ENCODE results near the gene ATP8A1.
"Not testable (repeated sequence)": the region's sequence is repeated elsewhere in the genome, so short reads cannot be mapped to it uniquely, and the experiment has no call there.

ATP8A1 gene

DNA sequence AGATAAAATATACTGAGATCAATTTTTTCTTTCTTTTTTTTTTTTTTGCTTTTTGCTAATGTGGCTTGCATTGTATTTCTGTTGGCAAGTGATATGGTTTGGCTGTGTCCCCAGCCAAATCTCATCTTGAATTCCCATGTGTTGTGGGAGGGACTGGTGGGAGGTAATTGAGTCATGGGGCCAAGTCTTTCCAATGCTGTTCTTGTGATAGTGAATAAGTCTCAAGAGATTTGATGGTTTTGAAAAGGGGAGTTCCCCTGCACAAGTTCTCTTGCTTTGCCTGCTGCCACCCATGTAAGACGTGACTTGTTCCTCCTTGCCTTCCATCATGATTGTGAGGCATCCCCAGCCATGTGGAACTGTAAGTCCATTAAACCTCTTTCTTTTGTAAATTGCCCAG is 195.7 kb downstream of the ATP8A1 start:
- not testable (repeated sequence) for H3K9ac ChIP-seq (ENCODE audit: low read length); H3K27ac ChIP-seq (ENCODE audit: low read depth, low read length); H3K4me1 ChIP-seq (ENCODE audit: control insufficient read depth, insufficient read depth, low read length); H3K36me3 ChIP-seq (ENCODE audit: control insufficient read depth, insufficient read depth, low read length); H3K27me3 ChIP-seq (ENCODE audit: control insufficient read depth, insufficient read depth, low read length); H3K4me3 ChIP-seq (ENCODE audit: low read length)

DNA sequence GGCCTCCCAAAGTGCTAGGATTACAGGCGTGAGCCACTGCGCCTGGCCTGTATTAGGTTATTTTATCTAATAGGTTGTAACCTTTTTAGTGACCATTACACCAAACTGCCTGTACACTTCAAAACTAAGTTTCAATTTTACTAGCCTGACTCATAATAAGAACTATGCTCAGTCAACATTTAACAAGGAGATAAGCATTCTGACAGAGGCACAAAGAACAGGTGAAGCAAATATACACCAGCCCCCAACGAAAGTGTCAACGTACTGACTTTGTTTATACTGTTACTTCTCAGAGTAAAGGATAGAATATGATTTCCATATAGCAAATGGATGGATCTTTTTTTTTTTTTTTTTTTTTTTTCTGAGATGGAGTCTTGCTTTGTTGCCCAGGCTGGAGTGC is 196.9 kb downstream of the ATP8A1 start:
- Histone ChIP-seq H3K27ac (ENCODE audit: low read depth, low read length) (no peak overlapping the region), H3K36me3 (ENCODE audit: control insufficient read depth, insufficient read depth, low read length) (no peaks in the 10 kb centered on the region), H3K27me3 (ENCODE audit: control insufficient read depth, insufficient read depth, low read length) (no peaks in the 10 kb centered on the region)

DNA sequence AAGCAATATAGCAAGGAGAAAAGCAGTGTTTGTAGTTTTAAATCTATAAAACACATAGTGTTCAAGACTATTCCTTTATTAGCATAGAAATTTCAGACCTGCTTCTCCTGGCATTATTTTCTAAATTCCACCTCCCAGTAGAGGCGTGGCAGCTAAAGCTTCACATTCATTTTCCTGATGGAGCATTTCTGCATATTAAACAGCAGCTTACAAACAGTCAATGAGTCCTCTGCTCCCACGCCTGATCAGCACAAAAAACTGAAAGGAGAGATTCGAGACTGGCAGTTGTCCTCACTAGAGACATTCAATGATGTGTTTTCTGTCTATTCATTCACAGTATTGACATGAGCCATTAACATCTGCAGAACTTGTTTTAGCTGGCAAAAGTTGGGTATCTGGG is 198.2 kb downstream of the ATP8A1 start:
- H3K9ac ChIP-seq (ENCODE audit: low read length) = no peak overlapping the region
- H3K27ac ChIP-seq (ENCODE audit: low read depth, low read length) = no peak overlapping the region
- H3K27me3 ChIP-seq (ENCODE audit: control insufficient read depth, insufficient read depth, low read length) = no peaks in the 10 kb centered on the region
- H3K4me1 ChIP-seq (ENCODE audit: control insufficient read depth, insufficient read depth, low read length) = no peaks in the 10 kb centered on the region
- H3K4me3 ChIP-seq (ENCODE audit: low read length) = no peak overlapping the region
- no peaks in the 10 kb centered on the region for H3K36me3 ChIP-seq (ENCODE audit: control insufficient read depth, insufficient read depth, low read length)

More for the DNA sequence above, 196.9 kb downstream of the ATP8A1 start:
- Histone ChIP-seq H3K4me1 (ENCODE audit: control insufficient read depth, insufficient read depth, low read length) (no peaks in the 10 kb centered on the region), H3K4me3 (ENCODE audit: low read length) (no peak overlapping the region), H3K9ac (ENCODE audit: low read length) (no peak overlapping the region)

DNA sequence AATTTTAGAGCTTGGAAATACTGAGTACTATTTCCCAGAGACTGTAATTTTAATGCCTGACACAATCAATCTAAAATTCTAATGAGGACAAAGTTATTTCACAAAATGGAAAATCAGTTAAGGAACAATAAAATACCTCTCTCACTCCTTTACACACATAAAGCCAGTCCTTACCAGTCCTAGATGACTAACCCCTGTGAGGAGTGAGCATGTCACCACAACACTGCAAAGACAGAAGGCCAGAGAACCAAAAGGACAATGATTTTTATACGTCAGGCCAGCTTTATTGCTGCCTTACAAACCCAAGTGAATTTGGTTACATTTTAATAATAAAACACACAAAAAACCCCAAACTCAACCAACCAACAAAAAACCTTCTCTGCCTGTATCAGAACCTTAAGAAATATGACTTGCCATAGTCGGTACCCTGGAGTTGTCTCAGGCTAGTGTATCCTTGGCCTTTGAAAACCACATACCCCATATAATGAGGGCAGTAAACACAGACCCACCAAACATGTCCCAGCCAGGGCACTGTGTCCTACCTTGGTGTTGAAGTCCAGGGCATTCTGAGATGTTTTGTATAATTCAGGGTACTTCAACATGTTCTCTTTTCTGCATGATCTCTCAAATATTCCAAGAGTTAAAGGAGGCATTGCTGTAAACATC is 202.0 kb downstream of the ATP8A1 start:
- Histone ChIP-seq H3K27ac (ENCODE audit: low read depth, low read length) (no peak overlapping the region), H3K27me3 (ENCODE audit: control insufficient read depth, insufficient read depth, low read length) (no peaks in the 10 kb centered on the region), H3K36me3 (ENCODE audit: control insufficient read depth, insufficient read depth, low read length) (no peaks in the 10 kb centered on the region), H3K4me1 (ENCODE audit: control insufficient read depth, insufficient read depth, low read length) (no peaks in the 10 kb centered on the region), H3K4me3 (ENCODE audit: low read length) (no peak overlapping the region), H3K9ac (ENCODE audit: low read length) (no peak overlapping the region)

DNA sequence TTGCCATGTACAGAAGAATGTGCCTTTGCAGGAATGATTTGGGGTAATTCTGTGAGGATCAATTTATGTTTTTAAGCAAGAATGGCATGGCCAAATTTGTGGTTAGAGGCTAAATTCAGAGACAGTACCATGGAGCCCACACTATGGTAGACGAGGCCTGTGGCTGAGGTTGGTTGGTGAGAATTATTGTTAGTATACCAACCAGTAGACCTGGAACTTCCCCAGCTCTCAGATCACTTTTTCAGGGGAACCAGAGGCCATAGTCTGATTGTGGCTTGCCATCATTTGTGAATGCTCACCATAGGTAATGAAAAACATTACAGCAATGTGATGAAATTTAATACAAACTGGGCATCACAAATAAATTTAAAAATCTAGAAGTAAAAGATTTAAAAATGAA is 203.3 kb downstream of the ATP8A1 start:
- Histone ChIP-seq H3K36me3 (ENCODE audit: control insufficient read depth, insufficient read depth, low read length) (no peaks in the 10 kb centered on the region), H3K9ac (ENCODE audit: low read length) (no peak overlapping the region), H3K27ac (ENCODE audit: low read depth, low read length) (no peak overlapping the region), H3K4me3 (ENCODE audit: low read length) (no peak overlapping the region), H3K4me1 (ENCODE audit: control insufficient read depth, insufficient read depth, low read length) (no peaks in the 10 kb centered on the region), H3K27me3 (ENCODE audit: control insufficient read depth, insufficient read depth, low read length) (no peaks in the 10 kb centered on the region)

DNA sequence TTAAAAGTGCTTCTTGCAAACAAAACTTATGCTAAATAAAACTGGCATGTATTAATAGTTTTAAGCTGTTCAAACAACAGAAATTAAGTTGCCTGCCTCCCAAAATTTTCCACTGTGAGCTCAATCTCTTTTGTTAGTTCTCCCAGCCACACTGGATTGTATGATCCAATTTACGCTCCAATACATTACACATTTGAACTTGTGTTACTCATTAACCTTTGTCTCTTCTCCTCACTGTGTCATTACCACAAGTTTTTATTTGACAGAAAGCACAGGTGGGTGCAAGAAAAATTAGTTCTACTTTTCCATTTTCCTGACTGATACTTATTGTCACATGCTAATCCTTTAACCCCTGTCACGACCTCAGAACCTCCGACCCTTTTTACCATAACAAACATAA is 204.1 kb downstream of the ATP8A1 start:
- Histone ChIP-seq H3K4me1 (ENCODE audit: control insufficient read depth, insufficient read depth, low read length) (no peaks in the 10 kb centered on the region), H3K4me3 (ENCODE audit: low read length) (no peak overlapping the region), H3K36me3 (ENCODE audit: control insufficient read depth, insufficient read depth, low read length) (no peaks in the 10 kb centered on the region), H3K27ac (ENCODE audit: low read depth, low read length) (no peak overlapping the region), H3K27me3 (ENCODE audit: control insufficient read depth, insufficient read depth, low read length) (no peaks in the 10 kb centered on the region), H3K9ac (ENCODE audit: low read length) (no peak overlapping the region)

DNA sequence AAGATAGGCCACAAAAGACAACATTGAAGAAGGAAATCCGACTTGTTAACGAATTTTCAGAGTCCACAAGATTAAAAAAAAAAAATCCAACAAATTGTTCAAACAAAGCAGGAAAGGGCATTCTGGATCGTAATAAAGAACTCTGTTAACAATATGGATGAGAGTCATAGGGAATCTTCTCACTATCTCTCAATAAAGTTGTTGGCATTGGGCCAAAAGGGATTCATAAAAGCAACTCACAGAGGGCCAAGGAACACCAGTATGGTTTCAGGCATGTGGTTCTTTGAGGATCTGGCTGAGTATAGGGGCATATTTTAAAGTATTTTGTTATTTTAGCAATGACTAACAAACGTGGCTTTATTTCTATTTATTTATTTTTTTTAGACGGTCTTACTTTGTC is 210.1 kb downstream of the ATP8A1 start:
- H3K9ac ChIP-seq (ENCODE audit: low read length) = no peak overlapping the region
- H3K4me3 ChIP-seq (ENCODE audit: low read length) = no peak overlapping the region
- no peak overlapping the region for H3K27ac ChIP-seq (ENCODE audit: low read depth, low read length)
- no peaks in the 10 kb centered on the region for H3K36me3 ChIP-seq (ENCODE audit: control insufficient read depth, insufficient read depth, low read length)
- H3K4me1 ChIP-seq (ENCODE audit: control insufficient read depth, insufficient read depth, low read length) = no peaks in the 10 kb centered on the region
- no peaks in the 10 kb centered on the region for H3K27me3 ChIP-seq (ENCODE audit: control insufficient read depth, insufficient read depth, low read length)

DNA sequence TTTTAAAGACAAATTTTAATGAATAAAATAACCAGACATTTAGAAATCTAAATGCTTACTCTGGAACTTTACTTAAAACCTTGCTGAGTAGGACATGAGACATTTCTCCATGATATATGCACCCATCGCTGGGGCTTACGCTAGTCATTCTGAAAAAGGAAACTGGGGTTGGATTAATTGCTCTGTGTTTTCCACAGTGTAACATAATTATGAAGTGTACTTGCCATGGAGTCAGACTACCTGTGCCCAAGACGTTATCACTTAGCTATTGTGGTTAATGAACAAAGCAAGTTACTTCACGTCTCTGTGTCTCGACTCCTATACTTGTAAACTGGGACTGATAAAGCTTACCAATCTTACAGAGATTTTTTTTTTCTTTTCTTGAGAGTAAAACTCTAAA is 211.9 kb downstream of the ATP8A1 start:
- Histone ChIP-seq H3K27ac (ENCODE audit: low read depth, low read length) (no peak overlapping the region), H3K9ac (ENCODE audit: low read length) (no peak overlapping the region), H3K4me1 (ENCODE audit: control insufficient read depth, insufficient read depth, low read length) (no peaks in the 10 kb centered on the region), H3K36me3 (ENCODE audit: control insufficient read depth, insufficient read depth, low read length) (no peaks in the 10 kb centered on the region), H3K27me3 (ENCODE audit: control insufficient read depth, insufficient read depth, low read length) (no peaks in the 10 kb centered on the region), H3K4me3 (ENCODE audit: low read length) (no peak overlapping the region)

DNA sequence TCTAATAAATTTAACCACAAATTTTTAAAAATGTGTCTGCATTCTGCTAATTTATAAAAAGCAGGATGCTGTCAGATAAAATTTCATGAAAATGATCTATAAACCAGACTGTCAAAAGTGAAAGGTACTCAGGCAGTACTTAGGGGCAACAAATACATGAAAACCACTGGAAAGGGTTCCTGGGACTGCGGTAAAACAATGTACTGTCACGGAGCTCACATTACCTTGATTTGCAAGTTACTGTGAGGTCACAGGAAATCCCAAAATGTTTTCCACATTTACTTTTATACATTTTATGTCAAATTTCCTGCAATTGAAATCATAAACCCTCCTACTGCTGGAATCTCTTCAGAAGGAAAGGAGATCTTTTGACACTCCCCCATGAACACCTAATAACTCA is 214.3 kb downstream of the ATP8A1 start:
- Histone ChIP-seq H3K9ac (ENCODE audit: low read length) (no peak overlapping the region), H3K36me3 (ENCODE audit: control insufficient read depth, insufficient read depth, low read length) (no peaks in the 10 kb centered on the region), H3K4me3 (ENCODE audit: low read length) (no peak overlapping the region), H3K27me3 (ENCODE audit: control insufficient read depth, insufficient read depth, low read length) (no peaks in the 10 kb centered on the region), H3K27ac (ENCODE audit: low read depth, low read length) (no peak overlapping the region), H3K4me1 (ENCODE audit: control insufficient read depth, insufficient read depth, low read length) (no peaks in the 10 kb centered on the region)

DNA sequence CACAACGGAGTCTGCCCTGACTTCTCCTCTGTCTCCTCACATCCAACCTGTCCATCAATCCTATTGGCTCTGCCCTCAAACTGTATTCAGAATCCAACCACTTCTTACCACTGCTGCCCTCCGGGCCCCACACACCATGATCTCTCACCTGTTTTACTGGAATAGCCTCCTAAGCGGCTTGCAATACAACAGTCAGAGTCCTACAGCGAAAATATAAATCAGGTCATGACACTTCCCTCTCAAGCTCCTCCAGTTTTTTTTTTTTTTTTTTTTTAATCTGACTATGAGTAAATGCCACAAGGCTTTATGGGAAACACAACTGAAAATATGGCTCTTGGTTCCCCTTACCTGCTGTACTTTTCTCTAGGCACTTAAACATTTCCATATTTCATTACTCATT is 216.8 kb downstream of the ATP8A1 start:
- Histone ChIP-seq H3K4me3 (ENCODE audit: low read length) (no peak overlapping the region), H3K9ac (ENCODE audit: low read length) (no peak overlapping the region), H3K36me3 (ENCODE audit: control insufficient read depth, insufficient read depth, low read length) (no peaks in the 10 kb centered on the region), H3K27ac (ENCODE audit: low read depth, low read length) (no peak overlapping the region), H3K4me1 (ENCODE audit: control insufficient read depth, insufficient read depth, low read length) (no peaks in the 10 kb centered on the region), H3K27me3 (ENCODE audit: control insufficient read depth, insufficient read depth, low read length) (no peaks in the 10 kb centered on the region)

DNA sequence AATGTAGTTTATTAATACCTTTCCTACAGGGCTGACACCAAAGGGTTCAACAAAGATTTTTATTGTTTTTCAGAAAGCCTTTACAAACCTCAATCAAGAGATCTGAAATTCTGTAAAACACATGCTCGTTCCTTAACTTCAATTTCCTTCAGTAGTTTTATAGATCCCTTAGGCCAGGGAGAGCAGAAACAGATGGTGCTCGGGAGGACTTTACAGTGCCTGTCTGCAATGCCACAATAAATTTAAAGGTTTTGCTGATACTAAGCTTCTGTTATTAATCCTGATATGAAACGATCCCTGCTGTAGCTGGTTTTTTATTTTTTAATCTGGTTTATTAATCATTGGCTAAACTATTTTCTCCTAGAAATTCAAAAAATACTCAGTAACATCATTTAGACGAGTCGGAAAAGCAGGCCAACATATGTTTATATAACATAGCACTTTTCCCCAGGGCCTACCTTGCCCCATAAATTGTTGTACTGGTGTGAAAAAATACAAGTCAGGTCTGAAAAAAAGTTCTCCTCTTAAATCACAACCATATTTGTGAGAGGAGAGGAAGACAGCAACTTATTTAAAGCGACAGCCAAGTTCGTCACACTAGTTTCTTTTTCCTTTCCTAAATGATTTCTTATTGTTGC is 219.9 kb downstream of the ATP8A1 start:
- Histone ChIP-seq H3K27me3 (ENCODE audit: control insufficient read depth, insufficient read depth, low read length) (no peaks in the 10 kb centered on the region), H3K27ac (ENCODE audit: low read depth, low read length) (no peak overlapping the region), H3K4me3 (ENCODE audit: low read length) (no peak overlapping the region), H3K36me3 (ENCODE audit: control insufficient read depth, insufficient read depth, low read length) (no peaks in the 10 kb centered on the region), H3K4me1 (ENCODE audit: control insufficient read depth, insufficient read depth, low read length) (no peaks in the 10 kb centered on the region), H3K9ac (ENCODE audit: low read length) (no peak overlapping the region)

DNA sequence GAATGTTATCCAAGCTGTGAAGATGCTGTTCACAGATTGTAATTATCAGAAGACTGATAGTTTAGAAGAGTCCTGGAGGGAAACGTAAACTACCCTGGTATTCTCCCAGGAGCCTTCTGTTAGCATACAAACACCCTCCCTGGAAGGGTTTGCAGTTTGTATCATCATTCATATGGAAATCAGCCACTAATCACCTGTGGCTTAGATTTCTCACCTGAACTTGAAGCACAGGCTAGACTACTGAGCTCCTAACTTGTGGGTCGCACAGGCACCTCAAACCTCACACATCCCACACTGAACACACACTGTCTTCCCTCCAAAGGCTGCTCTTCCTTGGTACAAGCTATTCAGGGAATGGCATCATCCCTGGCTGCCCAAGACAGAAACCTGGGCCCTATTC is 228.9 kb downstream of the ATP8A1 start:
- Histone ChIP-seq H3K27ac (ENCODE audit: low read depth, low read length) (no peak overlapping the region), H3K4me3 (ENCODE audit: low read length) (no peak overlapping the region), H3K36me3 (ENCODE audit: control insufficient read depth, insufficient read depth, low read length) (peaks cover 2% of the 10 kb centered on the region), H3K4me1 (ENCODE audit: control insufficient read depth, insufficient read depth, low read length) (no peaks in the 10 kb centered on the region), H3K27me3 (ENCODE audit: control insufficient read depth, insufficient read depth, low read length) (no peaks in the 10 kb centered on the region), H3K9ac (ENCODE audit: low read length) (no peak overlapping the region)

All from rectal smooth muscle tissue (tissue), 1 donor.